ENCODE data around the gene ZFAND5.

The ZFAND5 gene

GRCh38 chr9:72364679-72365524 lies at the start of gene ZFAND5:
TSS of gene ZFAND5 (minus strand) at chr9:72365208. CDS start at chr9:72360778, 4,430 bp downstream.
- peak; percentile 84 to 93 (median 90) for DNase-seq

- DNase-seq: no peak
These were observed 47.6 kb upstream of the ZFAND5 start for GRCh38 chr9:72412483-72413040.

GRCh38 chr9:72410214-72410613 lies 45.2 kb upstream of the ZFAND5 start:
- DNase-seq: no peak

DNA sequence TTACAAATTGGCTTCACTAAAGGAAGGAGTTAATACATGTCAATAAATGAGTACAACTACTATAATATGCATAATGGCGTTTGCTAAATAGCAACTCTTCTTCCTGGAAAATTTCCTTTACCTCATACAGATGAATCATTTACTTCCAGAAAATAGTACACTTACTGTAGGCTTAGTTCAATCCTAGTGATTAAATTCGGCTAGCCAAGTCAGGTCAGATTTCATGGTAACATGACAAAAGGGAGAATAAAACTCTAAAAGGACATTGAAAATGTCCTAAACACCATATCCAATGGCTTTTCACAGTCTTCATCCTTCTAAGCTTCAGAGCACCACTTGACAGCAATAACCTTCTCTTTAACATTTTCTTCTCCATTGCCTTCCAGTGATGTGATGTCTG lies 42.1 kb upstream of the ZFAND5 start:
- DNase-seq: no peak

GRCh38 chr9:72402744-72403143 lies 37.7 kb upstream of the ZFAND5 start:
- no peak for DNase-seq

GRCh38 chr9:72401396-72401795 lies 36.4 kb upstream of the ZFAND5 start:
- DNase-seq: no peak

GRCh38 chr9:72400866-72401265 lies 35.9 kb upstream of the ZFAND5 start:
- DNase-seq: no peak

DNA sequence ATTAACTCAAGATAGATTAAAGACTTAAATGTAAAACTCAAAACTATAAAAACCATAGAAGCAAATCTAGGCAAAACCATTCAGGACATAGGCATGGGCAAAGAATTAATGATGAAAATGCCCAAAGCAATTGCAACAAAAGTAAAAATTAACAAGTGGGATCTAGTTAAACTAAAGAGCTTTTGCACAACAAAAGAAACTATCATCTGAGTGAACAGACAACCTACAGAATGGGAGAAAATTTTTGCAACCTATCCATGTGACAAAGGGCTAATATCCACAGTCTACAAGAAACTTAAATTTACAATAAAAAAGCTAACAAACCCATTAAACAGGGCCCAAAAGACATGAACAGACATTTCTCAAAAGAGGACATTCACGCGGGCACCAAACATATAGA lies 34.4 kb upstream of the ZFAND5 start:
- DNase-seq: no peak

GRCh38 chr9:72396247-72397091 lies 31.5 kb upstream of the ZFAND5 start:
- DNase-seq: no peak

DNA sequence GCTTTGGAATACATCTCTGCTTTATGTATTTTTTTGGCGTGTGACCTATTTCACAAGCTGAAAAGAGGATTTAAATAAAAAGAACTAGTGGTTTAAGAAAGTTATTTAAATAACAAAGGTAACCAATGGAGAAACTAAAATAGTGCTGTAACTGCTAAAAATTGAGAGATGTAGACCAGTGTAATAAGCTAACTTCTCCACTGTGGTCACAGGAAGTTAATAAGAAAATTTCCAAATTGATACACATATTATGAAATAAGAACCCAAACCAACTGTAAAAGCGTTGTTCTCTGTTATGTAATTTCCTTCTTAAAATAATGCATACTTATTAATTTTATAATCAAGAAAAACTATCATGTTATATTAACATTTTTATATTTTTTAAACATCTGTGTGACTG lies 29.1 kb upstream of the ZFAND5 start:
- no peak for DNase-seq

DNA sequence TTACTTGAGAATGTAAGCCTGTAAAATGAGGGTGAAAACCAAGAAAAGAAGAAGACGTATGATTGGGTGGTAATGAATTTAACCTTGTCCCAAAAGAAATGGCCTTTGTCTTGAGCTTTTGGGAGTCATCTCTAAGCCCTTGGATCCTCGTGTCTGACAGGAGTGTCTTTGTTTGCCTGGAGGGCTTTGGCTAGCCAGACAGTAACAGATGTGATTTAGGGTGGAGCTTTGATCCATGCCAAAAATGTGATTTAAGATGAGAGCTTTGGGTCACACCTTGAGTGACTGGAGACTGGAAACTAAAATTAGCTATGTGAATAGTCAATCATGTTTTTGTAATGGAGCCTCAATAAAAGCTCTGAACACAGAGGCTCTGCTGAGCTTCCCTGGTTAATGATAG lies 25.9 kb upstream of the ZFAND5 start:
- no peak for DNase-seq

GRCh38 chr9:72386186-72386585 lies 21.2 kb upstream of the ZFAND5 start:
- DNase-seq: no peak

GRCh38 chr9:72384710-72385485 lies 19.9 kb upstream of the ZFAND5 start:
- no peak for DNase-seq

DNA sequence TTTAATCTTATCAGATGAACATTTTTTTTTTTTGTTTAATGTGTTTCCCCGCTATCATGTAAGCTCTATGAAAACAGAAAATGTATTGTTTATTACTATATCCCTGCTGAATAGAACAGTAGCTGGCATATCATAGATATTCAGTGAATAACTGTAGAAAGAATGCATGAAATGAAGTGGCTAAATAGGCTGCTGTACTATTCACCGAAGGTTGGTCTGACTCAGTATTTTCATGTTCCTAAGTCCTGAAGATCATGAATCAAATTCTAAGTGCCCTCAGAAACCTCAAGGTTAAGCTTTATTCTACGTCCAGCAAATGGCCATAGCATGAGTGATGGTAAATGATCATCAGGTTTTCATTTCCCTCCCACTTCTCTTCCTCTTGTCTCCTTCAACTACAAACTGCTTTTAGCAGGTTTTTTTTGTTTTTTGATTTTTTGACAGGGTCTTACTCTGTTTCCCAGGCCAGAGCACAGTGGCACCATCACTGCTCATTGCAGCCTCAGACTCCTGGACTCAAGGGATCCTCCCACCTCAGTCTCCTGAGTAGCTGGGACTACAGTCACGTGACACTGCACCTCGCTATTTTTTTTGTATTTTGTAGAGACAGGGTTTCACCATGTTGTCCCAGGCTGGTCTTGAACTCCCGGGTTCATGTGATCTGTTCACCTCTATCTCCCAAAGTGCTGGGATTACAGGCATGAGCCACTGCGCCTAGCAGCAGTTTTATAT lies 19.1 kb upstream of the ZFAND5 start:
- DNase-seq: no peak

DNA sequence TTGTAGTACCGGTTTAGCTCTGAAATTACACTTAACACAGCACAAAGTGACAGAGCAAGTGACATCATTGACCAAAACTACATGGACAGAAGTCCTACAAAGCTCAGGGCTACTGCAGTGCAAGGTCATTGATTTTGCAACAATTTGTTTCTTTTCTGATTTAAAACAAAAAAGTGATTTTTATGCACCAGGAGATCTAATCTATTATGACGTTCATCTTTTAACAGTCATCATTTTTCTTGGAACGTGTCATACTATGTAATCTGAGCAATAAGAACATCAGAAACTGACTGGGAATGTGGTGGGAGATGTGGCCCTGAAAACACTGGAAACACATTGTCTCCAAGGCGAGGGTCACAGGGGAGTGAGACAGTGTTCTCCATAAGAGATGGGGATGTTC lies 17.4 kb upstream of the ZFAND5 start:
- no peak for DNase-seq

DNA sequence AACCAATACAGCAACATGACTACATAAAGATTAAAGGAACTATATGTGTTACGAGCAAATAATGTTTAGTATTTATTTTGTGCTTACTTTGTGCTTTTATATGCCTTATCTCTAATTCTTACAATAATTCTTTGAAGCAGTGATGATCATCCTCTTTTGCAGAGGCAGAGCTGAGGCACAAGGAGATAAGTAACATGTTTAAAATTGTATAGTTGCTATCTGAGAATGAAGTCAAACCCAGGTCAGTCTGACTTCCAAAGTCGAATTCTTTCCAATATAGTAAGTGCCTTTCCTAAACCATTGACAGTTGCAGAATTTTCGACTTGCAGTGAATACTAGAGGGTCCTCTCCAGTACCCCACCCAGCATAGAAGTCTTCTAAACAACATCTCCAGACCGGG lies 12.0 kb upstream of the ZFAND5 start:
- DNase-seq: no peak

DNA sequence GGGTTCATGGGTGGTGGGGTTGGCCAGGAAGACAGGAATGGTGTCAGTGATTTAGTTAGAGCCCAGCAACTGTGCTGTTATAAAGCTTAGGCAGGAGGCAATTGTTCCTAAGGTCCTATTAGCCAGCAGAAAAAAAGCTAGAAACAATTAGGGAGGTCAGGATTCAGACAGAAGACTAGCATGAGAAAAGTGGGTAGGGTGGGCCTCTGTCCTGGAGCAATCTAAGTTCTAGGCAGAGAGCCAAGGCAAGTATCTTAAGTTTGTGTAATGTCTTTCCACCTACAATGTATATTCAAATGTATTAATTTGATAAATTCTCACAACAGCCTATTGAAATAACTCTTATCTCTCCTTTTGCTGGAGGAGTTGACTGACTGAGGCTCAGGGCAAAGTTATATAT lies 6.1 kb upstream of the ZFAND5 start:
- DNase-seq: no peak

GRCh38 chr9:72365525-72366256 lies 683 bp upstream of the ZFAND5 start:
- peak in 5 of 6 experiments; percentile 38 to 74 (median 63) for DNase-seq

DNA sequence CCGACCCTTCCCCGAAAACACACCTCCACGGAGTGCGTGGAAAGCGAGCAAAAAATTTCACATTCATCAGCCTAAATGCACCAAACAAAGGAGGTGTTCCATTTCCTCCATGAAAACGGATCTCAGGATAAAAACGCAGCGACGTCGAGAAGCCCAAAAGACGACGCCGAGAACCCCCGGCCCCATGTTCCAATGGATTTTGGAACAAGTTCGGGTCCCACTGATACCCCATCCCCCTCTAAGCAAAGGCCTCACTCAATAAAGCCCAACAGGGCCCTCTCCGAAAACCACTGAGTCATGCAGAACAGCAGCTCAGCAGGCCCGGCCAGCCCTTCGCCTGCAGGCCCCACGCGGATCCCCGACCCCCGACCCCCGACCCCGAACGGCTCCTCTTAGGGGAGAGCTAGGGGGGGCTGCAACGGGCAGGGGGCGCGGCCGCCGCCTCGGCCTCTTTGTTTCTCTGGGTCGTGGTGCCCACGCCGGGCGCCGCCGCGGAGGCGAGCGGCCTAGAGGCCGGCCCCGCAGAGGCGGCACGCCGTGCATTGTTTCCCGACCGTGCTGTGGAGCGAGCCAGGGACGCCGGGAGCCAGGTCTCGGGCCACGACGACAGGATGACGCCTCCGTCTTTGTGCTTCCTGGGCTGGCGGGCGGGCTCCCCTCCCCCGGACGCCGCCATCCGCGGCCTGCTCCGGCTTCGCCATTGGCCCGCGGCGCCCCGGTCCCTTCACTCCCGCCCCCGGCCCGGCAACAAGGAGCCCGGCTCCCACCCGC lies 915 bp downstream of the ZFAND5 start:
- peak in 5 of 6 experiments; percentile 60 to 85 (median 72) for DNase-seq

DNA sequence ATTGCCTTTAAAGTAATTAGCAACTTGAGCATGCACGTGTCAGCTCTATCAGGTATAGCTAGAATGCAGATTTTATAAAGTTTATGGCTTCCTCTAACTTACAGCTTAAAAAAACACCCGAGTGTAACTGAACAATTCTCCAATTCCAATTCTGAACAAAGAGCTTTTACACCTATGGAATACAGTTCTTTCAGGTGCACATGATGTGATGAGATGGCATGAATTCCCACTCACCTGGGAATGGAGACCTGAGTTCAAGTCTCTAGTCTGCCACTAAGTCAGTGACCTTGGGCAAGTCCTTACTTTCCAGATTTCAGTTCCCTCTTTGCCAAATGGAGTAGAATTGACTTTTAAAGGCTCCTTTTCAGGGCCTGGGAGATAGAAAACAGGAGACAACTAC lies 1.8 kb downstream of the ZFAND5 start:
- peak in 1 of 6 experiments; percentile 10 for DNase-seq
